ENCODE data around the gene SMIM15. TPM values are rescaled to one million over a fixed set of nuclear protein-coding genes. Genes with fewer than 3 reads are reported as not detected.

Gene SMIM15
- total and polyA plus RNA-seq, 2 donors (not counting 3 experiments of a cell fraction or from before 2014, with no cell fraction given), result 18.4 to 48.8 TPM

GRCh38 chr5:61177070-61177469, 14.8 kb upstream of the SMIM15 start:
- no peaks in the 10 kb centered on the region for H3K36me3 ChIP-seq (ENCODE audit: control insufficient read depth in 2 of 2, extremely low read depth in 1 of 2, insufficient read depth in 2 of 2, low read length in 2 of 2)
- intact Hi-C loops (cut with micrococcal nuclease), result no loop called here
- dilution Hi-C loops (cut with MboI; ENCODE audit: extremely low pct_ligation_motif_present, low sequenced_read_pairs), result no loop called here
- no TSS peak for BruUV-seq (replicated peaks)
- no peak overlapping the region for H3K9ac ChIP-seq (replicated peaks; ENCODE audit: extremely low read depth, insufficient read depth, low read length)
- no peaks in the 10 kb centered on the region for H3K4me1 ChIP-seq (ENCODE audit: control insufficient read depth, extremely low read depth, insufficient read depth, low read length)
- H3K79me2 ChIP-seq (ENCODE audit: control insufficient read depth, insufficient read depth, low read length), result no peaks in the 10 kb centered on the region
- TF ChIP-seq CTCF (IDR thresholded peaks at IDR 0.05; ENCODE audit: extremely low read depth in 1 of 2, insufficient read depth in 1 of 2, low read depth in 1 of 2, low read length in 2 of 2) (no peak), POLR2AphosphoS5 (IDR thresholded peaks at IDR 0.05; ENCODE audit: insufficient read depth, low read depth, low read length) (no peak), MAX (IDR thresholded peaks at IDR 0.05; ENCODE audit: insufficient read depth, insufficient read length) (no peak), FOS (IDR thresholded peaks at IDR 0.05; ENCODE audit: borderline replicate concordance, insufficient read depth, low read length) (no peak), MYC (IDR thresholded peaks at IDR 0.05; ENCODE audit: low read depth, low read length) (no peak), GATA2 (IDR thresholded peaks at IDR 0.05; ENCODE audit: insufficient read depth, insufficient read length, low read depth, low read length) (no peak), EZH2 (IDR thresholded peaks at IDR 0.05; ENCODE audit: borderline replicate concordance, low read depth, low read length, severe bottlenecking) (no peak), POLR2A (IDR thresholded peaks at IDR 0.05; ENCODE audit: low read depth, low read length) (no peak), JUN (IDR thresholded peaks at IDR 0.05; ENCODE audit: borderline replicate concordance, insufficient read depth, insufficient read length, low read depth) (no peak)
- H3K9me3 ChIP-seq (replicated peaks; ENCODE audit: control insufficient read depth, insufficient read depth, low read length), result no peaks in the 10 kb centered on the region
- no peak overlapping the region for H3K4me3 ChIP-seq (replicated peaks in 1 of 3; ENCODE audit: insufficient read depth in 1 of 3, low read depth in 1 of 3, low read length in 3 of 3)
- H2AFZ ChIP-seq (ENCODE audit: low read depth, low read length), result no peak overlapping the region
- H3K4me2 ChIP-seq (ENCODE audit: insufficient read depth, low read length), result no peak overlapping the region
- ChIA-PET POLR2A (no interaction called here), CTCF (interaction anchor here (0.5 kb wide), 1 partner anchor 10 kb away, joined by 3 read pairs; no protein-coding TSS in a partner anchor)
- no peaks in the 10 kb centered on the region for H3K27me3 ChIP-seq (ENCODE audit: control insufficient read depth in 2 of 2, insufficient read depth in 2 of 2, low read length in 2 of 2)
- H3K9me1 ChIP-seq (replicated peaks; ENCODE audit: control insufficient read depth, extremely low read depth, insufficient read depth, low read length), result no peaks in the 10 kb centered on the region
- FAIRE-seq (no peak), DNase-seq (ENCODE audit: low read depth, low spot score) (no peak)
- no peaks in the 10 kb centered on the region for H4K20me1 ChIP-seq (replicated peaks; ENCODE audit: control insufficient read depth, extremely low read depth, insufficient read depth, low read length)
- no peak overlapping the region for H3K27ac ChIP-seq (ENCODE audit: insufficient read depth, low read depth, low read length)
